C4-2B (cell line): Measurements from ENCODE around the gene BARX2.

Experiments
- CTCF ChIP-seq: fragments of 450-650 bp; conservative IDR thresholded peaks from 2 replicates; pipeline ENCODE4 v1.5.1; 2017; ENCODE audit warnings: mild to moderate bottlenecking
- ZFX ChIP-seq: fragments of 450-650 bp; IDR thresholded peaks from 2 replicates; pipeline ENCODE4 v1.6.1; 2017

GRCh38 chr11:129368889-129369672 lies 6.6 kb upstream of the BARX2 start:
- TF ChIP-seq CTCF (no peak), ZFX (no peak)
